ENCODE measurements around the gene ZDHHC8.

DNA sequence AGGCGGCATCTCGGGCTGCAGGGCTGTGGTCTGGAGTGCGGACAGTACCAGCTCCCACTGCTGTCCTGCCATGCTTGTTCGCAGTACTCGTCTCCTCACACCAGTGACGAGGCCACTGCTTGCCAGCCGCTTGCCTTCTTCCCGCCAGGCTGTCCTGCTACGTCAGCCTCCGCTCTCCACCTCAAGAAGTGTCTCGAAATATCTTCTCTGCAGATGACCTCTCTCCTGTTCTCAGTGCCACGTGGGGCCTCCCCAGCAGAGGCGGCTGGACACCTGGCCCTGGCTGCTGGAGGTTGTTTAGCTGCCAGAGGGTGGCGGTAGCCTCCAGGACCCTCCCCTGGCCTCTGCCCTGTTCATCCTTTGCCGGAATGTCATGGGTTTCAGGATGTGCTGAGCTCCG lies 22.3 kb downstream of the ZDHHC8 start:
- TF ChIP-seq POLR2A (IDR thresholded peaks at IDR 0.05) (no peak), EP300 (IDR thresholded peaks at IDR 0.05) (no peak)
- TF ChIP-seq, protein P1, sequence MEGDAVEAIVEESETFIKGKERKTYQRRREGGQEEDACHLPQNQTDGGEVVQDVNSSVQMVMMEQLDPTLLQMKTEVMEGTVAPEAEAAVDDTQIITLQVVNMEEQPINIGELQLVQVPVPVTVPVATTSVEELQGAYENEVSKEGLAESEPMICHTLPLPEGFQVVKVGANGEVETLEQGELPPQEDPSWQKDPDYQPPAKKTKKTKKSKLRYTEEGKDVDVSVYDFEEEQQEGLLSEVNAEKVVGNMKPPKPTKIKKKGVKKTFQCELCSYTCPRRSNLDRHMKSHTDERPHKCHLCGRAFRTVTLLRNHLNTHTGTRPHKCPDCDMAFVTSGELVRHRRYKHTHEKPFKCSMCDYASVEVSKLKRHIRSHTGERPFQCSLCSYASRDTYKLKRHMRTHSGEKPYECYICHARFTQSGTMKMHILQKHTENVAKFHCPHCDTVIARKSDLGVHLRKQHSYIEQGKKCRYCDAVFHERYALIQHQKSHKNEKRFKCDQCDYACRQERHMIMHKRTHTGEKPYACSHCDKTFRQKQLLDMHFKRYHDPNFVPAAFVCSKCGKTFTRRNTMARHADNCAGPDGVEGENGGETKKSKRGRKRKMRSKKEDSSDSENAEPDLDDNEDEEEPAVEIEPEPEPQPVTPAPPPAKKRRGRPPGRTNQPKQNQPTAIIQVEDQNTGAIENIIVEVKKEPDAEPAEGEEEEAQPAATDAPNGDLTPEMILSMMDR (IDR thresholded peaks at IDR 0.05): no peak
